HG03342 (cell line): ENCODE measurements around the gene RSPH3.
A peak's percentile ranks its signal among the peaks of the same experiment; 100 is the strongest.
"Not testable (repeated sequence)": the region's sequence is repeated elsewhere in the genome, so short reads cannot be mapped to it uniquely, and the experiment has no call there.

Experiments used
- ATAC-seq: cut with Tn5 transposase; IDR thresholded peaks from one replicate; pipeline ENCODE4 v1.9.1; 2021; ENCODE audit warnings: mild to moderate bottlenecking, moderate library complexity; ENCODE audit not compliant: unreplicated experiment

The RSPH3 gene, protein sequence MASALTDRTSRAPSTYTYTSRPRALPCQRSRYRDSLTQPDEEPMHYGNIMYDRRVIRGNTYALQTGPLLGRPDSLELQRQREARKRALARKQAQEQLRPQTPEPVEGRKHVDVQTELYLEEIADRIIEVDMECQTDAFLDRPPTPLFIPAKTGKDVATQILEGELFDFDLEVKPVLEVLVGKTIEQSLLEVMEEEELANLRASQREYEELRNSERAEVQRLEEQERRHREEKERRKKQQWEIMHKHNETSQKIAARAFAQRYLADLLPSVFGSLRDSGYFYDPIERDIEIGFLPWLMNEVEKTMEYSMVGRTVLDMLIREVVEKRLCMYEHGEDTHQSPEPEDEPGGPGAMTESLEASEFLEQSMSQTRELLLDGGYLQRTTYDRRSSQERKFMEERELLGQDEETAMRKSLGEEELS

GRCh38 chr6:158999666-159000403, at the start of gene RSPH3:
TSS of gene RSPH3 (minus strand) at chr6:159000202. CDS start at chr6:158999550, 652 bp downstream.
- peak; percentile 93 for ATAC-seq

DNA sequence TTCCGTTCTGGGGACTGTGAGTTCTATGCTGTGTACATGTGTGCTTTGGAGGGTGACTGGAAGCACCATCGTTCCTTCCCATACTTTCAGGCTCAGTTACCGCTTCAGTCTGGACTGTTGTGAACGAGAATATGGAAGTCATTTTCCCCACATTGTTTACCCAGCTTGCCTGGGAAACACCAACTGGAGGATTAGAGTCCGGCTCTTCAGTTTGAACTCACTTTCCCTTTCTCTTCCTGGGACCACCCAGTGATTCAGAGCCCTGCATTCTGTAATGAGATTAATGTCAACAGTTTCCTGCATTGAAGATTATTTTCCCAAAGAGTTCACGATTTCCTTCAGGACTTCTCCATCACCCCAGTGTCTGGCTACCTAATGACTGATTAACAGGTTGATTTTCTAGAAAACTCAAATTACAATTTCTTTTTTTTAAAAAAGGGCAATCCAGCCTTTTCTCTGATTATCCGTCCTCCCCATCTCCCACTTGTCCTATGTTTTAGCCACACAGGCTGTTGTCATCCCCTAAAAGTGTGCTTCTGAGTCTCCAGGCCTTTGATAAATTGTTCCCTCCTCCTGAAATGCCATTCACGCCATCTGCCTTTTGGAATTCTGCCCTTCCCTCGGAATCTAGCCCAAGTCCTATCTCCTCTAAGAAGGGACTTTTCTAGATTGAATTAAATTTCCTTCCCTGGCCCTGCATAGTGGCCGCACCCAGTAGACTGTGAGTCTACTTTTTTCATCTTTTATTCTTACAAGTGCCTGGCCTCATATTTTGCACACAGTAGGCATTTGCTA, 48.1 kb upstream of the RSPH3 start:
- ATAC-seq = no peak

- ATAC-seq = no peak
Measured at GRCh38 chr6:159045801-159046200, 45.8 kb upstream of the RSPH3 start.

DNA sequence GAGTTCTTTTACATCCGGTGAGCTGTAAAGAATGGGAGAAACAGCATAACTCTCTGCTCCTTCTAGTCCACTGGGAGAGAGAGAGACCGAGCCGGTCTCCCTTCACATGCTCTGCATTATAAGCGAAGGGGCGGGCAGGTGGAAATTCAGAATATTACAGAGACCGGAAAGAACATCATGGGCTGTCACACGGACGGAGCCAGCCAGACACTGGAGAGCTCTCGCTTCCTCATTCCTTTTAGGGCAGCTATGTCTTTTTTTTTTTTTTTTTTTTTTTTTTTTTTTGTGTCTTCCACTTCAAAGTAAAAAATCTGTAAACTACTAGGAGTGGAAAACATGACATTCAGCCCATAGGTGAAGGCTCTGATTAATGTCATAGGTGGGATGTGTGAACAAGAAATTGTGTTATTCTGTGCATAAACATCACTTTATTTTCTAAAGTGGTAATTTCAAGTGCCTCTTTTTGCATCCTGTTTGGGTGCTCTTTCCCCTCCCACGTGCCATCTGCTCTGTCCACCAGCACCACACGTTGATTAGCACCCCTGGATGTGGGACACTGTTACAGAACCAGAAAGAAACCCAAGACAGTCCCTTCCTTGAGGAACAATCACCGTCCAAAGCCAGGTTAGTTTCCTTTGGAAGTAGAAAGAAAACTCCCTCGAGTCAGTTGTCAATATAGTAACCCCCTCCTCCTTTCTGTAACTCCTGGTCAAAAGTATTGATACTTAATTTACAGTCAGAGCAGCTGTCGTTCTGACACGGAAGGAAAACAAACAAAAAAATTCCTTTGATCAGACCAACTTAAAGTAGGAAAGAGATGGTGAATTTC, 45.1 kb upstream of the RSPH3 start, which contains the start of gene TAGAP:
Gene TAGAP, minus strand, starts transcription at position 93 of the 829 bp plus-strand sequence. CDS start 845 bp downstream, outside the sequence.
- peak; percentile 80 for ATAC-seq

DNA sequence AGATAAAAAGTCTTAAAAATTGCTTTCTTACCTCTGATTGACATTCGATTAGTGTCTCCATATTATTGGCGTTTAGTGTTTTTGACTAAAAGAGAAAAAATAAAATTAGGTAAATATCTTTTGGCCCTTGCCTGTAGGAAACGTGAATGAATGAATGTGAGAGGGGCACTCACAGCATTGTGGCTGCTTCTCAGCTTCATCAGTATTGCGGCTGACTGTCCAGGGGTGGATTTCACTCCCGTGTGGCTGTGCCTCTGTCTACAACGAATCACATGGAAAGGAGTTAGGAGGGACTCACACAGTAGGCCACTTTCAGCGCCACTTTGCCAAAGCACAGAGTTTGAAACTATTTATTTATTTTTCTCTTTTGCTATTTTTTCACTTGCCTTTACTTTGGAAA, 43.9 kb upstream of the RSPH3 start:
- ATAC-seq = no peak

- ATAC-seq = no peak
Measured at GRCh38 chr6:159043251-159043650, 43.2 kb upstream of the RSPH3 start.

DNA sequence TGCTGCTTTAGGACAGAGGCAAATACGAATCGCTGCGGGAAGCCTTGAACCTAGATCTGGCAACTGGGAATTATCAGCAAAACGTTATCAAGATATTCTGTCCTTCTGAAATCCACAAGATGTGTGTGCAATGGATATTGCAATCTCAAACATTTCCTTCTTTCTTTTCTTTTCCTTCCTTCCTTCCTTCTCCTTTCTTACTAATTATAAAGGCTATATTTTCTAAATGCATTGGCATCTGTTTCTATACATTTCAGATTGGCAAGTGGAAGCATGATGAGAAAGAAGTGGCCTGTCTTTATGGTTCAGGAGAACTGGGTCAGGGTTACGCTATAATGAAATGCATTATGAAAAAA, 42.8 kb upstream of the RSPH3 start:
- no peak for ATAC-seq

DNA sequence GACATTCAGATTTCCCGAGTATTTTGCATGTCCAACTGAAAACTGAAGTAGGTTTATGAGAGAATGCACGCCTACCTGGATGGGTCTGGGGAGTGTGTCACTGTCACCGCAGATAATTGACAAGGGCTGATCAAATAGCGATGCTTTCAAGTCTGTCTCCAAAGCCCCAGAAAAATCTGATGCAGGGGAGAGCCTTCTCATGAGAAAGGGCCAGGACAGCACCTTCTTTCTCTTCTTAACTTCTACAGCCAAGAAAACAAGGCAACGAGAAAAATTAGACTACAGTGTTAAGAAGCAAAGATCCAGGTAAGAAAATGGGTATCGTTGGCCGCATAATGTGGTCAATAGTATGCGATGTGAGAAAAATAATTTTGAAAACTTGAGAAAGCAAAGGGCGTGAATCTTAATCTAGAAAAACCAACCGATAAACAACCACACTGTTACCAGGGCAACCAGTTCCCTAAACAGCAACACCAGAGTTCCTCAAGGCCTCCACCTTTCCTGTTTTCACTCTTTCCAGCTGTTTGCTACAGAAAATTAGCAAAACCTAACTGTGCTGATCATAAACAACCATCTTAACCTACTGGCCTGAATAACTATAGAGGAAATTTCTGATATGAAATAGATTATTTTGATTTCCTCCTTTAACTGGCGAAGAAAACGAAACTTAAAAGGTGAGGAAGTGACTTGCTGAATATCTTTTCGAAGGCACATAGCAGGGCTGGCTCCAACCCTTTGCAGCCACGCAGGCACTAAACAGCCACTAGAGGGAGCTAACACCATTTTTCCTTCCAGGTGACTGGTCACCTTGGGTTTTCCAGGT, 42.2 kb upstream of the RSPH3 start:
- ATAC-seq = peak; percentile 35

DNA sequence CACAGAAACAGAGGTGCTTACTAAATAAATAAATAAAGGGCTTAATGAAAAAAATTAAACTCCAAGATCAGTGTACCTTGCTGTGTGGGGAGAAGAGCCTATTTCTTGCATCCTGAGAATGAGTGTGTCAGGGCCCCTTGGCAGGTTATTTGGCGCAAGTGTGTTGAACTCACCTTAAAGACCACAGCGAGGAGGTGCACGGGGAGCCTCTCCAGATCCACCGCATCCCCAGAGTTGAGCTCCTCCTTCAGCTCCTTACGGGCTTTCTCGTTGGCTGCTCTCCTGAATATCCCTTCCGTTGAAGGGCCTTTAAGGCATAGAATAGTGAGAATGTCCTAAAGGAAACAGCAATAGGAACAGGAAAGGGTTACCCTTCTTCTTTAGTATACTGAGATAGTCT, 41.2 kb upstream of the RSPH3 start:
- no peak for ATAC-seq

DNA sequence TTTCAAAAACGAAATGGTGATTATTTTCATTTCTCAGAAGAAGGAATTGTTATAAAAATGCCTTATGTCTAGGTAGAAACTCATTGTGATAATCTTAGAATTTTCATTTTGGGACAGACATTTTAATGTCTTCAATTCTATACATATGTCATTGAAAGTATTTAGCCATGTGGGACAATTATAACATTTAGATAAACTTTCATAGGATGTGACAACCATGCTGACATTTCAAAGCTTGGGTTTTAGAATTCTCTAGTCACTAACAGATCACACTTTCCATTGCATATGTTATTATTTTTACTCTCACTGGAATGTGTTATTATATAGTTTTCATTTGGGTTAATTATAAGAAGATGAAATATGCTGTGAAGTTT, 39.9 kb upstream of the RSPH3 start:
- no peak for ATAC-seq

DNA sequence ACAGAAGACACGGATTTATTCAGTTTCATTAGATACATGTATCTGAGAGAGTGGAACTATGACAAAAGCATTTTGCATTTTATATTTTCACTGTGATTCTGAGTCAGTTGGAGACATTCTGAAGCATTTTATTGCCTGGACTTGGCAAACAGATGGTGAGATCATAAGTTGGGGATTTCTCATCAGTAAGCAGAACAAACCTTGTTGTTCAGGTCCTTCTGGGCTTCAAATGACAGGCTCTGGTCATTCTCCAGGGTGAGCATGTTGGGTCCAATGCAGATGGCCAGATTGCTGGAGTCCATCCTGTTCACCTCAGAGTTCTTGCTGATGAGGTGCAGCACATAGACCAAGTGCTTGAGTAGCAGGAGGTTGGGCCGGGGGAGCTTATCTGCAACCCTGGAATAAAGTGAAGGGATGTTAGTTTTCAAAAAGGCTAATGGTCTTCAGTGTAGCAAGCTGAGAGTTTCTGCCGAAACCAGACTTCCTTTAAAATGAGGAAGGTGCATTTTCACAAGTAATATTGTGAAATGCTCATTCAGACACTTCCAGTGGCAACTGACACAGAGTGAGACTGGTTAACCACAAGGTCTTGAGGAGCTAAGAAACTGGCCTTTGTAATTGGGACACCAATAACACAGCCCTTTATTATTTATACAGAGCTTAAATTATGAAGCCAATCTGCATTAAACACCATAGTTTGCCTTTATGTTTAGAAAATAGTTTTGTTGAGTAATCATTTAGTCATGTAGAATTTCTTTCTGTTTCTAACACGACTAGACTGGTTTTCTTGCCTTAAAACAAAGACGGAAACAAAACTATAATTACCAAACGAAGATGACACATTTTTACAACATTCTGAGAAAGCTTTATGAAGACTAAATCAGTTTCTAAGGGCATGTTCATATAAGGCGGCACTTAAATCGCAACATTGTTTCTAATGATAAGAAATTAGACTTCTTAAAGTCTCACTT, 39.2 kb upstream of the RSPH3 start:
- peak; percentile 83 for ATAC-seq

- not testable (repeated sequence) for ATAC-seq
Measured at GRCh38 chr6:159038318-159038717, 38.3 kb upstream of the RSPH3 start.

GRCh38 chr6:159037756-159038290, 37.8 kb upstream of the RSPH3 start:
- no peak for ATAC-seq

- ATAC-seq = no peak
Measured at GRCh38 chr6:159036673-159037072, 36.7 kb upstream of the RSPH3 start.

- ATAC-seq = no peak
Measured at GRCh38 chr6:159035891-159036290, 35.9 kb upstream of the RSPH3 start.

DNA sequence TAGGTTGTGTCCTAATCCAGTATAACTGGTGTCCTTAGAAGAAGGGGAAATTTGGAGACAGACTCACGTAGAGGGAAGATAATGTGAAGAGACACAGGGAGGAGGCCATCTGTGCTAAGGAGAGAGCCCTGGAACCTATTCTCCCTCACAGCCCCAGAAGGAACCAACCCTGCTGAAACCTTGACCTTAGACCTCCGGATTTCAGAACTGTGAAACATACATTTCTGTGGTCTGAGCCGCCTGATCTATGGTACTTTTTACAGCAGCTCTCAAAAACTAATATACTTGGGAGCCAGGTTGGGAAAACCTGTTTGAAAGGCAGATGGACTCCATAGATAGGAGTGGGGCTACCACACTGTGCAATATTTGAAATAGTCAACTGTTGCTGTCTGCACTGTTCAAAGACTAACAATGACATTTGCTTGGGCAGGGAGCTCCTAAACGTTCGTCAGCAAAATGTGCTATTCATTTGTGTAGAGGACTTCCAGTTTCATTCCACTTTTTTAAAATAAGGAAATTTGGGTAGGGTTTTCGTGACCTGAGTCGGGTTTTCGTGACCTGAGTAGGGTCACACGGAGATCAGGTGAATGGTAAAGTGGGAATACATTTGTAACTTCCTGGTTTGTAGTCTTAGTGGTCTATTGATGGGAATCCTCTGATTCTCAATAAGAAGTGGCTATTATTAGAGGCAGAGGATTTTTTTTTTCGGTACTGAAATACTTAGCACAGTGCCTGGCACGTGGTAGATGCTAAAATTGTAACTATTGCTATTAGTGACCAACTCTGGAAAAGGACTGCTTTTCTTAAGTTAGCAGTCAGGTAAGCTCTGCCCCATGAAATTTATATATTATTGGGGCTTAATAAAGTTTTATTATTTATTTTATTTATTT, 33.4 kb upstream of the RSPH3 start:
- no peak for ATAC-seq

DNA sequence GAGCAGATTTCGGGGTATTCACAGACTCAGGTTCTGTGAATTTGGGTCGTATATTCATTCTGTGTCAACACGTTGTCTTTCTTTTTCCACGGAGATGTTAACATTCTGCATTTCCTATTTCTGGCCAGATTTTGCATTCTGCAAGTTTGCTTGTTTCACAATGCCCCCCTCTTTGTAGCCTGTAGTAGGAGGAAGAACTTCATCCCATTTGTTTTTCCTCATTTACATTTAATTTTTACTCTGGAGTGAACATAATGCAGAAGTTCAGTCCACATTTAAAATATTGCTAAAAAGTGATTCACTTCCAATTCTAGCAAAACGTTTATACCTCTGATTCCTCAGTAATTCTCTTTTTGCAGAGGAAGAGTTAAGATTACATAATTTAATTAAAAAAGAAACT, 31.8 kb upstream of the RSPH3 start:
- ATAC-seq = no peak
